ENCODE data around the gene PIKFYVE. TPM values are rescaled to one million over a fixed set of nuclear protein-coding genes. Genes with fewer than 3 reads are reported as not detected.

The PIKFYVE gene
- total RNA-seq, 1 experiment from 2014 or later: 22.8 TPM

- ChIA-PET POLR2A (interaction anchor here (0.6 kb wide), 1 partner anchor 18 kb away, joined by 3 read pairs; no protein-coding TSS in a partner anchor), CTCF (interaction anchor here (1.1 to 2.1 kb wide), 2 partner anchors 49 to 60 kb away, joined by 5 to 6 read pairs; no protein-coding TSS in a partner anchor)
- TF ChIP-seq CTCF (IDR thresholded peaks at IDR 0.05; ENCODE audit: unreplicated experiment): no peak
- Mint-ChIP-seq H3K9me3 (ENCODE audit: unreplicated experiment) (no peaks in the 10 kb centered on the region), H3K36me3 (ENCODE audit: insufficient read depth, unreplicated experiment) (no peaks in the 10 kb centered on the region), H3K27me3 (ENCODE audit: insufficient read depth, unreplicated experiment) (no peaks in the 10 kb centered on the region), H3K27ac (ENCODE audit: low read depth, unreplicated experiment) (no peak overlapping the region), H3K4me3 (ENCODE audit: unreplicated experiment) (no peak overlapping the region), H3K4me1 (ENCODE audit: insufficient read depth, unreplicated experiment) (peaks cover 13% of the 10 kb centered on the region)
- DNase-seq (ENCODE audit: unreplicated experiment): peak; percentile 54
- intact Hi-C loops (cut with micrococcal nuclease): no loop called here
- no TSS peak for BruUV-seq (replicated peaks)
These were observed 41.3 kb upstream of the PIKFYVE start for GRCh38 chr2:208224802-208225201.

- TF ChIP-seq CTCF (IDR thresholded peaks at IDR 0.05; ENCODE audit: unreplicated experiment): no peak
- POLR2A ChIA-PET: no interaction called here
- no peaks in the 10 kb centered on the region for H3K36me3 Mint-ChIP-seq (ENCODE audit: insufficient read depth, unreplicated experiment)
- no peak overlapping the region for H3K27ac Mint-ChIP-seq (ENCODE audit: low read depth, unreplicated experiment)
- no peak for DNase-seq (ENCODE audit: unreplicated experiment)
- CTCF ChIA-PET: interaction anchor here (1.0 to 1.3 kb wide), 2 partner anchors 20 to 26 kb away, joined by 3 to 5 read pairs; no protein-coding TSS in a partner anchor
- peaks cover 8% of the 10 kb centered on the region for H3K9me3 Mint-ChIP-seq (ENCODE audit: unreplicated experiment)
- no TSS peak for BruUV-seq (replicated peaks)
- no peak overlapping the region for H3K4me3 Mint-ChIP-seq (ENCODE audit: unreplicated experiment)
- intact Hi-C loops (cut with micrococcal nuclease): no loop called here
- no peaks in the 10 kb centered on the region for H3K27me3 Mint-ChIP-seq (ENCODE audit: insufficient read depth, unreplicated experiment)
- H3K4me1 Mint-ChIP-seq (ENCODE audit: insufficient read depth, unreplicated experiment): peaks cover 7% of the 10 kb centered on the region
These were observed 38.3 kb upstream of the PIKFYVE start for GRCh38 chr2:208227581-208228232.

GRCh38 chr2:208228476-208228875 is 37.6 kb upstream of the PIKFYVE start:
- DNase-seq (ENCODE audit: unreplicated experiment): no peak
- intact Hi-C loops (cut with micrococcal nuclease): no loop called here
- peaks cover 5% of the 10 kb centered on the region for H3K4me1 Mint-ChIP-seq (ENCODE audit: insufficient read depth, unreplicated experiment)
- H3K27ac Mint-ChIP-seq (ENCODE audit: low read depth, unreplicated experiment): no peak overlapping the region
- TF ChIP-seq CTCF (IDR thresholded peaks at IDR 0.05; ENCODE audit: unreplicated experiment): no peak
- no peak overlapping the region for H3K4me3 Mint-ChIP-seq (ENCODE audit: unreplicated experiment)
- no peaks in the 10 kb centered on the region for H3K27me3 Mint-ChIP-seq (ENCODE audit: insufficient read depth, unreplicated experiment)
- peaks cover 8% of the 10 kb centered on the region for H3K9me3 Mint-ChIP-seq (ENCODE audit: unreplicated experiment)
- no TSS peak for BruUV-seq (replicated peaks)
- CTCF ChIA-PET: interaction anchor here (0.6 to 1.8 kb wide), 5 partner anchors 16 to 53 kb away, joined by 3 to 6 read pairs (median 4); no protein-coding TSS in a partner anchor
- POLR2A ChIA-PET: interaction anchor here (0.7 kb wide), 1 partner anchor 41 kb away, joined by 3 read pairs; no protein-coding TSS in a partner anchor
- H3K36me3 Mint-ChIP-seq (ENCODE audit: insufficient read depth, unreplicated experiment): no peaks in the 10 kb centered on the region

GRCh38 chr2:208234786-208235185 is 31.3 kb upstream of the PIKFYVE start:
- Mint-ChIP-seq H3K4me3 (ENCODE audit: unreplicated experiment) (no peak overlapping the region), H3K36me3 (ENCODE audit: insufficient read depth, unreplicated experiment) (peaks cover 44% of the 10 kb centered on the region), H3K9me3 (ENCODE audit: unreplicated experiment) (peaks cover 14% of the 10 kb centered on the region), H3K27me3 (ENCODE audit: insufficient read depth, unreplicated experiment) (no peaks in the 10 kb centered on the region), H3K4me1 (ENCODE audit: insufficient read depth, unreplicated experiment) (no peaks in the 10 kb centered on the region), H3K27ac (ENCODE audit: low read depth, unreplicated experiment) (no peak overlapping the region)
- no peak for DNase-seq (ENCODE audit: unreplicated experiment)
- POLR2A ChIA-PET: interaction anchor here (2.2 kb wide), 1 partner anchor 43 kb away, joined by 5 read pairs; no protein-coding TSS in a partner anchor
- TF ChIP-seq CTCF (IDR thresholded peaks at IDR 0.05; ENCODE audit: unreplicated experiment): no peak
- CTCF ChIA-PET: interaction anchor here (0.8 to 1.0 kb wide), 2 partner anchors 12 to 60 kb away, joined by 3 to 5 read pairs; no protein-coding TSS in a partner anchor
- intact Hi-C loops (cut with micrococcal nuclease): no loop called here
- no TSS peak for BruUV-seq (replicated peaks)

All from MCF 10A (cell line).